Measurements from ENCODE around the gene NUP188. TPM values are rescaled to one million over a fixed set of nuclear protein-coding genes. Genes with fewer than 3 reads are reported as not detected.

The NUP188 gene, protein sequence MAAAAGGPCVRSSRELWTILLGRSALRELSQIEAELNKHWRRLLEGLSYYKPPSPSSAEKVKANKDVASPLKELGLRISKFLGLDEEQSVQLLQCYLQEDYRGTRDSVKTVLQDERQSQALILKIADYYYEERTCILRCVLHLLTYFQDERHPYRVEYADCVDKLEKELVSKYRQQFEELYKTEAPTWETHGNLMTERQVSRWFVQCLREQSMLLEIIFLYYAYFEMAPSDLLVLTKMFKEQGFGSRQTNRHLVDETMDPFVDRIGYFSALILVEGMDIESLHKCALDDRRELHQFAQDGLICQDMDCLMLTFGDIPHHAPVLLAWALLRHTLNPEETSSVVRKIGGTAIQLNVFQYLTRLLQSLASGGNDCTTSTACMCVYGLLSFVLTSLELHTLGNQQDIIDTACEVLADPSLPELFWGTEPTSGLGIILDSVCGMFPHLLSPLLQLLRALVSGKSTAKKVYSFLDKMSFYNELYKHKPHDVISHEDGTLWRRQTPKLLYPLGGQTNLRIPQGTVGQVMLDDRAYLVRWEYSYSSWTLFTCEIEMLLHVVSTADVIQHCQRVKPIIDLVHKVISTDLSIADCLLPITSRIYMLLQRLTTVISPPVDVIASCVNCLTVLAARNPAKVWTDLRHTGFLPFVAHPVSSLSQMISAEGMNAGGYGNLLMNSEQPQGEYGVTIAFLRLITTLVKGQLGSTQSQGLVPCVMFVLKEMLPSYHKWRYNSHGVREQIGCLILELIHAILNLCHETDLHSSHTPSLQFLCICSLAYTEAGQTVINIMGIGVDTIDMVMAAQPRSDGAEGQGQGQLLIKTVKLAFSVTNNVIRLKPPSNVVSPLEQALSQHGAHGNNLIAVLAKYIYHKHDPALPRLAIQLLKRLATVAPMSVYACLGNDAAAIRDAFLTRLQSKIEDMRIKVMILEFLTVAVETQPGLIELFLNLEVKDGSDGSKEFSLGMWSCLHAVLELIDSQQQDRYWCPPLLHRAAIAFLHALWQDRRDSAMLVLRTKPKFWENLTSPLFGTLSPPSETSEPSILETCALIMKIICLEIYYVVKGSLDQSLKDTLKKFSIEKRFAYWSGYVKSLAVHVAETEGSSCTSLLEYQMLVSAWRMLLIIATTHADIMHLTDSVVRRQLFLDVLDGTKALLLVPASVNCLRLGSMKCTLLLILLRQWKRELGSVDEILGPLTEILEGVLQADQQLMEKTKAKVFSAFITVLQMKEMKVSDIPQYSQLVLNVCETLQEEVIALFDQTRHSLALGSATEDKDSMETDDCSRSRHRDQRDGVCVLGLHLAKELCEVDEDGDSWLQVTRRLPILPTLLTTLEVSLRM (N-terminal part only)
- 37.5 and 42.6 TPM in 2 replicates for total RNA-seq

GRCh38 chr9:128947527-128948301 is at the start of gene NUP188, which contains the start of gene DOLK:
Gene NUP188 (plus strand): TSS chr9:128947699. CDS start chr9:128947720, 21 bp downstream.
Gene DOLK (minus strand): TSS chr9:128947603. CDS start chr9:128947303, 300 bp downstream.

DNA sequence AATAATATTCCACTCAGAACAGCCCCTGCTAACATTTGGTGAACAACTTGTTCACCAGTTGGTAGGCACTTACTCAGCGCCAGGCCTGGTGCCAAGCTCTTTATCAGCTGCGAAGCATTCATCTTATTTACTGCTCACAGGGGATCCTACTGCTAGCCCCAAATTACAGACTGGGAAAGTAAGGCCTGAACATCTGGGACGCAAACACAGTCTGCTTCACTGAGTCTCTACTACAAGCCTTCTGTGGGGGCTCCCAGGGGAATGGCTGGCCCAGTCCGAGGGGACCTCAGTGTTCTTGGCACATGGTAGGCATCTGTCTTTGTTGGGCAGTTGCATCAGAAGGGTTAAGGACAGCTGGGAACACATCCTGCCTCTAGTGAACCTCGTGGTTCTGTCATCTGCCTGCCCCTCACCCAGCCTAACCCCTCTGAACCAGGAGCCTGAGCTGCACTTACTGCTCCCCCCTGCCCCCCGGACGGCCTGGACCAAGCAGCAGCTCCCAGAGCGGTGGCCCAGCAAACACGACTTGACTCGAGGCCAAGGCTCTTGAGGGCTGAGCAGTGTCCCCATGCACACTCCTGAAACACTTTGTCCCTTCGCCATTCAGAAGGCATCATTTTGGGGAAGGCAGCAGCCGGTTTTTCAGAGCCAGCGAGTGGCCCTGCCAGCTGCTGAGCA is 27.0 kb upstream of the NUP188 start, which contains the start of gene PHYHD1:
Gene PHYHD1, plus strand, starts transcription at position 602 of the 678 bp plus-strand sequence. CDS start 1,342 bp downstream, outside the sequence.

GRCh38 chr9:129028192-129028966 is 80.9 kb downstream of the NUP188 start, which contains the start of gene SH3GLB2:
Gene SH3GLB2 (minus strand): TSS chr9:129028331. CDS start chr9:129028154, 177 bp downstream.

DNA sequence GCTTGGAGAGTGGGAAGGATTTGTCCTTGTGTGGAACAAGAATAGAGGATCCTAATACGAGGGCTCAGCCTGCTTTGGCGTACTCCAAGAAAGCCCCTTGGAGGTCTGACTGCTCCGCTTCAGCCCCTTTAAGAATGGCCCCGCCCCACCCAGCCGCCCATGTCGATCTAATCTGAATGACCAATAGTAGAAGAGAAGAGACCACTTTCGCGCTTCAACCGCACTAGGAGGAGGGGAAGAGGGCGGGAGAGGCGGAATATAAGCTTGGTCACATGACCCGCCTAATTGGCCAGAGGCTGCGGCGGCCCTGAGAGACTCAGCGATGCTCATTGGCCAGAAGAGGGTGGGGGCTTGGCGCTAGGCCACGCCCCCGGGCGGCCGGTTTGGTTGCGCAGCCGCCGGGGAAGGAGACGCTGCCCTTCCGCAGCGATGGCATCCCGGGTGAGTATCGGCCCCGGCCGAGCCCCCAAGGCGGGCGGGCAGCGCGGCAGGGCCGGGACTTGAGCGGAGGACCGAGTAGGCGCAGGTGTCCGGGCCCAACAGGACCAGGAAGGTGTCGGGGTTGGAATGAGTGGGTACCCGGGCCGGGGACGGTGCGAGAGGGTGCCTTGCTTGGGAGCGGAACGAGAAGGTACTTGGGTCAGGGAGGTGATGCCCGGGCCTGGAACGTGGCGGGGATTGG is 88.9 kb downstream of the NUP188 start, which contains the start of gene MIGA2:
Gene MIGA2, plus strand, starts transcription at position 386 of the 682 bp plus-strand sequence. CDS start 3,969 bp downstream, outside the sequence.

Other genes with a start within 250 kb of the NUP188 start
- gene PKN3, start 245.2 kb upstream of the NUP188 start, total RNA-seq = 2.4 and 3.6 TPM in 2 replicates
- 23.6 and 24.2 TPM in 2 replicates for gene ZDHHC12, start 223.6 kb upstream of the NUP188 start, total RNA-seq
- gene ZER1, start 175.8 kb upstream of the NUP188 start, total RNA-seq = 29.8 and 31.0 TPM in 2 replicates
- gene TBC1D13, start 160.4 kb upstream of the NUP188 start, total RNA-seq = 21.3 and 26.4 TPM in 2 replicates
- 18.5 and 20.8 TPM in 2 replicates for gene ENDOG, start 129.2 kb upstream of the NUP188 start, total RNA-seq
- 18.8 and 20.4 TPM in 2 replicates for gene SPOUT1, start 117.9 kb upstream of the NUP188 start, total RNA-seq
- 5.2 and 6.9 TPM in 2 replicates for gene KYAT1, start 65.7 kb upstream of the NUP188 start, total RNA-seq
- gene LRRC8A, start 65.6 kb upstream of the NUP188 start, total RNA-seq = 49.5 and 49.7 TPM in 2 replicates
- 8.8 and 17.7 TPM in 2 replicates for gene PHYHD1, start 26.7 kb upstream of the NUP188 start, total RNA-seq
- 31.8 and 32.5 TPM in 2 replicates for gene DOLK, start 96 bp upstream of the NUP188 start, total RNA-seq
- gene SH3GLB2, start 80.6 kb downstream of the NUP188 start, total RNA-seq = 49.8 and 65.8 TPM in 2 replicates
- gene MIGA2, start 88.9 kb downstream of the NUP188 start, total RNA-seq = 24.2 and 29.0 TPM in 2 replicates
- 10.1 and 11.3 TPM in 2 replicates for gene DOLPP1, start 133.4 kb downstream of the NUP188 start, total RNA-seq
- gene CRAT, start 163.1 kb downstream of the NUP188 start, total RNA-seq = 78.2 and 88.6 TPM in 2 replicates
- 92.5 and 93.4 TPM in 2 replicates for gene PTPA, start 163.7 kb downstream of the NUP188 start, total RNA-seq
- 60.8 and 76.7 TPM in 2 replicates for gene IER5L, start 230.6 kb downstream of the NUP188 start, total RNA-seq

All from hair follicle dermal papilla cell (primary cell).